Ovary (tissue), 9 donors: ENCODE data around the gene ELOA. TPM values are rescaled to one million over a fixed set of nuclear protein-coding genes. Genes with fewer than 3 reads are reported as not detected.
"Not testable (repeated sequence)": the region's sequence is repeated elsewhere in the genome, so short reads cannot be mapped to it uniquely, and the experiment has no call there.

Experiments used
- DNase-seq, 5 donors: peaks; one replicate each; pipeline ENCODE4 v3.0.0-alpha.2; 2019 to 2020
- H3K27ac ChIP-seq, 2 donors: fragments of 200-600 bp; one replicate each; pipeline versions ENCODE4 v1.5.1 to v1.8.0; 2019 to 2022
- H3K27me3 ChIP-seq: fragments of 200-600 bp; one replicate; pipeline ENCODE4 v1.8.0; 2022
- H3K36me3 ChIP-seq: fragments of 200-600 bp; sonication (generic); one replicate; pipeline ENCODE4 v1.5.1; 2019
- H3K4me1 ChIP-seq: one replicate; pipeline ENCODE4 v1.8.1; 2013; ENCODE audit warnings: mild to moderate bottlenecking, moderate library complexity; ENCODE audit not compliant: insufficient read depth
- H3K4me3 ChIP-seq: fragments of 200-600 bp; sonication (generic); one replicate; pipeline ENCODE4 v1.5.1; 2017
- H3K9me3 ChIP-seq, 2 donors: fragments of 200-600 bp in 1 of 2; sonication (generic) in 1 of 2; one replicate each; pipeline versions ENCODE4 v1.5.1 to v1.8.1; 2013 to 2019; ENCODE audit warnings: mild to moderate bottlenecking in 1 of 2, moderate library complexity in 1 of 2
- CTCF ChIP-seq, 3 donors: fragments of 450-650 bp in 2 of 3; fragments of 200-600 bp in 1 of 3; IDR thresholded peaks; one replicate each; pipeline versions ENCODE4 v1.5.1 to v1.8.0; 2016 to 2022; ENCODE audit warnings: antibody characterized with exemption in 3 of 3, mild to moderate bottlenecking in 1 of 3
- EP300 ChIP-seq: sonication (generic); formaldehyde crosslinking; IDR thresholded peaks from one replicate; pipeline ENCODE4 v1.6.1; 2017; ENCODE audit warnings: antibody characterized with exemption
- POLR2A ChIP-seq: fragments of 450-650 bp; IDR thresholded peaks from one replicate; pipeline ENCODE4 v1.6.1; 2017; ENCODE audit warnings: antibody characterized with exemption, mild to moderate bottlenecking, moderate library complexity
- WGBS, 3 donors: extraction: QIAGEN DNeasy Blood & Tissue Kit in 1 of 3; methylation state at CpG; one replicate each; pipeline versions ENCODE4 v1.1.5 to v1.1.7; 2013 to 2017; 5-methylcytosine and 5-hydroxymethylcytosine counted together
- intact Hi-C, 4 donors: fragments of 100-400 bp; cut with DNase I; formaldehyde crosslinking; loops; one replicate each; pipeline versions ENCODE4 v1.11.0 to v1.15.1; 2022 to 2023
- polyA plus RNA-seq, 2 donors: library from polyadenylated mRNA; stranded (reverse); fragments of 200-250 nt in 1 of 2; fragments of 350-450 nt in 1 of 2; fragmentation: Illumina TruSeq in 1 of 2; extraction: RNeasy Lipid Tissue Mini Kit (QIAGEN cat#74804) in 1 of 2; gene quantifications; one replicate each; pipeline ENCODE4 v1.2.3, GENCODE V29; 2013 to 2014
- total RNA-seq, 7 donors: library from RNA; depleted of rRNA in 2 of 7; stranded (reverse); fragments of >200 nt in 2 of 7; fragmentation: NEBNext Ultra II Directional in 3 of 7; extraction: Animal tissue kit (Norgen Biotek cat#: 25700) in 3 of 7; gene quantifications; one replicate each; pipeline versions ENCODE4 v1.1.0 to v1.2.4, GENCODE V29; 2016 to 2023
- donor health status: DM: no; HTN: no; CAD: no; lungs with moderate emphysema.
- donor health status: DM: no; HTN: no; CAD: no.
- donor health status: Bipolar disorder and iron deficiency.
- donor health status: DM: yes; HTN: yes; CAD: no.
- donor health status: DM: no; HTN: no; CAD: no.
- donor health status: DM: yes; HTN: yes; CAD: no.

Gene ELOA
- total and polyA plus RNA-seq, 9 donors = 13.0 to 38.0 (median 27.3) TPM

GRCh38 chr1:23793018-23793781 lies 49.9 kb downstream of the ELOA start:
- H3K4me1 ChIP-seq = peaks cover 27% of the 10 kb centered on the region
- H3K27ac ChIP-seq = no peak overlapping the region
- peak in 4 of 5 donors; percentile 41 to 57 (median 46) for DNase-seq
- H3K9me3 ChIP-seq = no peaks in the 10 kb centered on the region
- H3K4me3 ChIP-seq = no peak overlapping the region
- 59 to 68% (median 62%) methylated on average over 16 of the region's 16 CpGs for WGBS, 3 donors
- TF ChIP-seq CTCF (IDR thresholded peaks at IDR 0.05) = no peak
- no peak for TF ChIP-seq EP300
- no peak for TF ChIP-seq POLR2A
- no peaks in the 10 kb centered on the region for H3K27me3 ChIP-seq
- H3K36me3 ChIP-seq = no peaks in the 10 kb centered on the region
- intact Hi-C loops = no loop called here

DNA sequence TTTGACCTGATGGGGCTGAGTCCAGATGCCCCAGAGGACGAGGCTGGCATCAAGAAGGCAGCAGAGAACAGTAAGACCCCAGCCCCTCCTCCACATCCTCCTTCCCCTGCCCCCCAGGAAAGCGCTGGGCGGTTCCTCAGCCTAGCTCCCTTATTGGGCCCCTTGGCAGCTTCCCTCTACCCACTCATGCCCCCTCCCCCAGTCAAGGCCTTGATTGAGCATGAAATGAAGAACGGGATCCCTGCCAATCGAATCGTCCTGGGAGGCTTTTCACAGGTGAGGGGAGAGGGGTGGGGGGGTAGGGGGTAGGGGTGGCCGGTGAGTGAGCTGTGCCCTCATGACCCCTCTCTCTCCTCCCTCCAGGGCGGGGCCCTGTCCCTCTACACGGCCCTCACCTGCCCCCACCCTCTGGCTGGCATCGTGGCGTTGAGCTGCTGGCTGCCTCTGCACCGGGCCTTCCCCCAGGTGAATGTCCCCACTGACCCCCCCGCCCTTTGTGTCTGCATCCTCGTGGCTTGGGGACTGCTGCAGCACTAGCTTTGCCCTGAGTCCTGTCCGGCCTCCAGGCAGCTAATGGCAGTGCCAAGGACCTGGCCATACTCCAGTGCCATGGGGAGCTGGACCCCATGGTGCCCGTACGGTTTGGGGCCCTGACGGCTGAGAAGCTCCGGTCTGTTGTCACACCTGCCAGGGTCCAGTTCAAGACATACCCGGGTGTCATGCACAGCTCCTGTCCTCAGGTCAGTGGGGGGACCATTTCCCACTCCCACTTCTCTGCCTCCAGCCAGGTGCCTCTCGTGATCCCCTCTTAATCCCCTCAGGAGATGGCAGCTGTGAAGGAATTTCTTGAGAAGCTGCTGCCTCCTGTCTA lies 50.8 kb downstream of the ELOA start:
- Histone ChIP-seq H3K27ac (peak overlapping the region in 1 of 2 donors; percentile 50), H3K9me3 (no peaks in the 10 kb centered on the region), H3K27me3 (no peaks in the 10 kb centered on the region), H3K4me3 (no peak overlapping the region), H3K4me1 (peaks cover 27% of the 10 kb centered on the region), H3K36me3 (no peaks in the 10 kb centered on the region)
- TF ChIP-seq POLR2A (no peak), CTCF (IDR thresholded peaks at IDR 0.05) (no peak), EP300 (no peak)
- intact Hi-C loops = no loop called here
- peak in 2 of 5 donors; percentile 38 to 39 for DNase-seq
- 54 to 63% (median 61%) methylated on average over 19 to 21 of the region's 21 CpGs for WGBS, 3 donors

- Histone ChIP-seq H3K27ac (peak overlapping the region in 1 of 2 donors; percentile 50), H3K4me1 (peaks cover 33% of the 10 kb centered on the region)
- H3K27me3 ChIP-seq, H3K4me3 ChIP-seq, intact Hi-C loops, H3K36me3 ChIP-seq, H3K9me3 ChIP-seq: not testable (repeated sequence)
- DNase-seq = peak in 1 of 5 donors; percentile 40
- WGBS, 3 donors = 35 to 62% (median 52%) methylated on average over 6 to 9 of the region's 9 CpGs
Observed at GRCh38 chr1:23794732-23795182, 51.5 kb downstream of the ELOA start.

DNA sequence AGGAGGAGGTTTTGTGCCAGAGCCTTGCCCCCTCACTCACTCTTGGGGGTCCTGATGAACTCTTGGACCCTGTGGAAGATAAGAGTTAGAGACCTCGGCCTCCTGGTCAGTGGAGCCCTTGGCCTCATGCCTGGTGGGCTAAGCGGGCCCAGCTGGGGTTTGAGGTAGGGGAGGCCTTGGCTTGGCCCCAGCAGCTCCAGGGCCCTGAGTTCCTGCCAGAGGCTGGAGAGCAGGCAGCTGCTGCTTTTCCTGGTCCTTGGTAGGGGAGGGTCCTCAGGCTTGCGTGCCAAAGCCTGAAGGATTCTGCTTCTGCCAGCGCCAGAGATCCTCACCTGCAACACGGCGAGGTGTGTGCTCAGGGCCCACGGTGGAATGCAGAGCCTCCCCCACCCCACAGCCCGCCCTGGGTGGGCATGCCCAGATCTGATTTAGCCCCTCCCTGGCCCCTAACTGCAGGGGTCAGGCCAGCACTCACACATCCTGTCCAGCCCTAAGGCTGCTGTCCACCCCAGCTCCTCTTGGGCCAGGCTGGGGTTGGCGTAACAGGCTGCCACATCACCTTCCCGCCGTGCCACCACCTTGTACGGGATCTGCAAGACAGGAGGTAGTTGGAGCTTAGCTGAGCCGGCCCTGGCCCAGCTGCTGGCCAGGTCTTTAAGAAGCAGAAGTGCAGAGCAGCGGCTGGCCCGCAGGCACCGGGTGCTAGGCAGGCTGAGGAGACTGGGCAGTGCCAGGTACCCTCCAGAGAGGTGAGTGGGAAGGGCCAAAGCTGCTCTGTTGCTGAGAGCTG lies 52.6 kb downstream of the ELOA start:
- peaks cover 28% of the 10 kb centered on the region for H3K4me1 ChIP-seq
- TF ChIP-seq CTCF (IDR thresholded peaks at IDR 0.05) = no peak
- TF ChIP-seq POLR2A = no peak
- TF ChIP-seq EP300 = no peak
- peak overlapping the region in 1 of 2 donors; percentile 50 for H3K27ac ChIP-seq
- intact Hi-C loops = no loop called here
- no peak overlapping the region for H3K4me3 ChIP-seq
- peak in 3 of 5 donors; percentile 59 to 73 (median 70) for DNase-seq
- 11 to 31% (median 28%) methylated on average over 15 to 16 of the region's 16 CpGs for WGBS, 3 donors
- H3K36me3 ChIP-seq = no peaks in the 10 kb centered on the region
- no peaks in the 10 kb centered on the region for H3K27me3 ChIP-seq
- no peaks in the 10 kb centered on the region for H3K9me3 ChIP-seq
